Testis (tissue), 3 donors: Measurements from ENCODE around the gene GBP7. TPM values are rescaled to one million over a fixed set of nuclear protein-coding genes. Genes with fewer than 3 reads are reported as not detected.

Experiments used
- DNase-seq: peaks from one replicate; pipeline ENCODE4 v3.0.0-alpha.2; 2019
- H3K27ac ChIP-seq, 2 donors: fragments of 200-600 bp; sonication (generic); one replicate each; pipeline ENCODE4 v1.5.1; 2019
- H3K27me3 ChIP-seq: fragments of 200-600 bp; sonication (generic); one replicate; pipeline ENCODE4 v1.5.1; 2019
- H3K36me3 ChIP-seq: fragments of 200-600 bp; sonication (generic); one replicate; pipeline ENCODE4 v1.5.1; 2017; ENCODE audit warnings: low read depth; ENCODE audit errors: missing control alignments
- H3K4me1 ChIP-seq: fragments of 200-600 bp; sonication (generic); one replicate; pipeline ENCODE4 v1.5.1; 2019
- H3K4me3 ChIP-seq, 2 donors: fragments of 200-600 bp; sonication (generic); one replicate each; pipeline ENCODE4 v1.5.1; 2017 to 2019
- H3K9me3 ChIP-seq: fragments of 200-600 bp; sonication (generic); one replicate; pipeline ENCODE4 v1.5.1; 2017
- CTCF ChIP-seq, 3 experiments: fragments of 450-650 bp in 2 of 3; fragments of 200-600 bp in 1 of 3; sonication (generic) in 1 of 3; IDR thresholded peaks; one replicate each; pipeline ENCODE4 v1.5.1; 2016 to 2019; ENCODE audit warnings: antibody characterized with exemption in 3 of 3, mild to moderate bottlenecking in 2 of 3, moderate library complexity in 1 of 3
- POLR2A ChIP-seq: fragments of 450-650 bp; IDR thresholded peaks from one replicate; pipeline ENCODE4 v1.6.1; 2017; ENCODE audit warnings: antibody characterized with exemption, mild to moderate bottlenecking, moderate library complexity
- WGBS, 2 donors: methylation state at CpG; one replicate each; pipeline ENCODE4 v1.1.5; 2018; 5-methylcytosine and 5-hydroxymethylcytosine counted together
- intact Hi-C: fragments of 100-400 bp; cut with DNase I; formaldehyde crosslinking; loops from one replicate; pipeline ENCODE4 v1.15.1; 2023; ENCODE audit warnings: low total_unique reads
- polyA plus RNA-seq: library from polyadenylated mRNA; stranded (reverse); fragments of 350-450 nt; fragmentation: Illumina TruSeq; extraction: RNeasy Lipid Tissue Mini Kit (QIAGEN cat#74804); gene quantifications from one replicate; pipeline ENCODE4 v1.2.3, GENCODE V29; 2014; ENCODE audit warnings: low read depth, low replicate concordance; ENCODE audit not compliant: insufficient read depth
- total RNA-seq, 2 donors: library from RNA; depleted of rRNA; stranded (reverse); fragments of >200 nt; gene quantifications; one replicate each; pipeline ENCODE4 v1.2.3, GENCODE V29; 2016

GBP7 gene
- total and polyA plus RNA-seq, 3 donors from 2014 or later = 0.12 TPM; not detected in 2

DNA sequence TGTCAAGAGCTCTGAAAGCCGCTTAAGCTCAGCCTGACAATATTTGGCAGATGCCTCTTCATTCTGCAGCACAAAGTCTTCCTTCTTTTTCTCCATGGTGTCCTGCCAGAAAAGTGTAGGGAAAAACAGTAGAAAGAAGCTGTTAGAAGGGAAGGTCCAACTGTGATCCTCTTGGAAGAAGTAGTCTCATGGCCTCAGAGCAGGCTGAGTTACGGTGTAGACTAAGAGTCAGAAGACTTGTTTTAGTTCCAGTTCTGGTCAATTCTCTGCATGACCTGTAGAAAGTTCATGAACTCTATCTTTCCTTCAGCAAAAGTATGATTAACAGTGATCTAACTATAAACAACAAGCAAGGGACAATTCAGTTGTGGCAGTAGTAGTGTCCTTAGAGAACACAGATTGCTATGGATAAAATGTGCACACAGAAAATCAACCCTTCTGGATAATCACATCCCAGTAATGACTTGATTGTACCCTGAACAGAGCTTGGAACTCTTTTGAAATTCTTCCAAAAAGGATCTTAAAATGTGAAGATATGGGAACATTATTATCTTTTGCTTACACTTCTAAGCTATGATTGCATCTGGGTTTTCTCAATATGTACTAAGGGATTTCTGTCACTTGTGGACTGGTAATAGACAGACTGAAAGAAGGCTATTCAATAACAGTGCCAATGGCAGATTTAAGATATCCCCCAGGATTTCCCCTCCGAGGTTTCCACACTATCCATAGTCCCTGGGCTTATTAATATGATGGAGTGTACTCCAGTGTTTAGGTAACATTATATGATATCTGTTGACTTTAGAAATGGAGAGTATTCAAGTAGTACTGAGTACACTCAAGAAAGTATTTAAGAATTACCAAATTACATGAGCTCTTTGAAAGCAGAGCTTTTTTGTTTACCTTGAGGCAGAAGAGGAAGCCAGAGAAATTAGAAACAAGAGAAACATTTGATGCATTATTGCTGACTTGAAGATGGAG, 27.8 kb downstream of the GBP7 start:
- Histone ChIP-seq H3K4me3 (no peak overlapping the region), H3K27me3 (no peaks in the 10 kb centered on the region), H3K27ac (no peak overlapping the region), H3K36me3 (no peaks in the 10 kb centered on the region), H3K9me3 (no peaks in the 10 kb centered on the region), H3K4me1 (no peaks in the 10 kb centered on the region)
- WGBS, 2 donors = 66 to 79% methylated on average over 3 of the region's 3 CpGs
- TF ChIP-seq CTCF (IDR thresholded peaks at IDR 0.05) = no peak
- no peak for TF ChIP-seq POLR2A
- intact Hi-C loops = no loop called here
- no peak for DNase-seq

GRCh38 chr1:89146721-89147120, 29.1 kb downstream of the GBP7 start:
- TF ChIP-seq CTCF (IDR thresholded peaks at IDR 0.05) (no peak), POLR2A (no peak)
- Histone ChIP-seq H3K4me3 (no peak overlapping the region), H3K9me3 (no peaks in the 10 kb centered on the region), H3K27me3 (no peaks in the 10 kb centered on the region), H3K27ac (no peak overlapping the region), H3K4me1 (no peaks in the 10 kb centered on the region), H3K36me3 (no peaks in the 10 kb centered on the region)
- intact Hi-C loops = no loop called here
- DNase-seq = no peak
- 83 to 90% methylated on average over 3 of the region's 3 CpGs for WGBS, 2 donors

DNA sequence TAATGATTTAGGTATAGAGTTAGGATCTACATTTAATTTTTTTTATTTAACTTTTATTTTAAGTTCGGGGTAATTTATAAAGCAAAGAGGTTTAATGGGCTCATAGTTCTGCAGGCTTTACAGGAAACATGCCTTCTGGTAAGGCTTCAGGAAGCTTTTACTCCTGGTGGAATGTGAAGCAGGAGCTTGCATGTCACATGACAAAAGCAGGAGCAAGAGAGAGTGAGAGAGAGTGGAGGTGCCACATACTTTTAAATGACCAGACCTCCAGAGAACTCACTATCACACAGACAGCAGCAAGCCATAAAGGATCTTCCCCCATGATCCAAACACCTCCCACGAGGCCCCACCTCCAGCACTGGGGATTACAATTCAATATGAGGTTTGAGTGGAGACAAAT, 32.3 kb downstream of the GBP7 start:
- Histone ChIP-seq H3K4me1 (no peaks in the 10 kb centered on the region), H3K9me3 (no peaks in the 10 kb centered on the region), H3K4me3 (no peak overlapping the region), H3K27ac (no peak overlapping the region), H3K36me3 (no peaks in the 10 kb centered on the region), H3K27me3 (no peaks in the 10 kb centered on the region)
- intact Hi-C loops = no loop called here
- no peak for TF ChIP-seq CTCF (IDR thresholded peaks at IDR 0.05)
- 89 to 91% methylated on average over 2 of the region's 2 CpGs for WGBS, 2 donors
- no peak for DNase-seq

DNA sequence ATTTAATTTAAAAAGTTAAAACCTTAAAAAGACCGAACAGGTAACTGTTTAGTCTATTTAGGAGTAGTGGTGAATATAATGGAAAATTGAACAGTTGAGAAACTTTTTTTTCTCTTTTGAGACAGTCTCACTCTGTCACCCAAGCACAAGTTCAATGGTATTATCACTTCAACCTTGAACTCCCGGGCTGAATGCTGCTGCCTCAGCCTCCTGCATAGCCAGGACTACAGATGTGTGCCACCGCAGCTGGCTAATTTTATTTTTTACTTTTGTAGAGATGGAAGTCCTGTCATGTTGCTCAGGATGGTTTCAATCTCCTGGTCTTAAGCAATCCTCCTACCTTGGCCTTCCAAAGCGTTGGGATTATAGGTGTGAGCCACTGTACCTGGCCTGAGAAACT, 33.6 kb downstream of the GBP7 start:
- no peaks in the 10 kb centered on the region for H3K9me3 ChIP-seq
- no peaks in the 10 kb centered on the region for H3K4me1 ChIP-seq
- intact Hi-C loops = no loop called here
- H3K4me3 ChIP-seq = no peak overlapping the region
- no peaks in the 10 kb centered on the region for H3K36me3 ChIP-seq
- DNase-seq = no peak
- H3K27me3 ChIP-seq = no peaks in the 10 kb centered on the region
- TF ChIP-seq CTCF (IDR thresholded peaks at IDR 0.05) (no peak), POLR2A (no peak)
- no peak overlapping the region for H3K27ac ChIP-seq
- WGBS, 2 donors = 69 to 71% methylated on average over 4 of the region's 4 CpGs

GRCh38 chr1:89133747-89134146, 42.1 kb downstream of the GBP7 start:
- H3K4me3 ChIP-seq = no peak overlapping the region
- WGBS, 2 donors = 80 to 88% methylated on average over 1 of the region's 1 CpG
- H3K9me3 ChIP-seq = no peaks in the 10 kb centered on the region
- H3K27ac ChIP-seq = no peak overlapping the region
- H3K4me1 ChIP-seq = peaks cover 3% of the 10 kb centered on the region
- no peaks in the 10 kb centered on the region for H3K36me3 ChIP-seq
- DNase-seq = no peak
- no peak for TF ChIP-seq CTCF (IDR thresholded peaks at IDR 0.05)
- no peak for TF ChIP-seq POLR2A
- no peaks in the 10 kb centered on the region for H3K27me3 ChIP-seq
- intact Hi-C loops = no loop called here
